Epithelial cell of esophagus (primary cell): ENCODE measurements around the gene LYAR.

ENCODE experiments used
- DNase-seq: peaks from one replicate; pipeline ENCODE4 v3.0.0; 2010; ENCODE audit warnings: low read depth
- H3K4me3 ChIP-seq: 2 replicates; pipeline ENCODE4 v1.5.1; 2011; ENCODE audit warnings: mild to moderate bottlenecking, low read length, control low read depth
- TF ChIP-seq, protein P1 (sequence below): IDR thresholded peaks from 2 replicates; pipeline ENCODE4 v1.5.1; 2011; ENCODE audit warnings: low read depth, mild to moderate bottlenecking, low read length, control low read depth, inconsistent platforms; ENCODE audit not compliant: insufficient read depth; ENCODE audit errors: missing control alignments

LYAR gene

DNA sequence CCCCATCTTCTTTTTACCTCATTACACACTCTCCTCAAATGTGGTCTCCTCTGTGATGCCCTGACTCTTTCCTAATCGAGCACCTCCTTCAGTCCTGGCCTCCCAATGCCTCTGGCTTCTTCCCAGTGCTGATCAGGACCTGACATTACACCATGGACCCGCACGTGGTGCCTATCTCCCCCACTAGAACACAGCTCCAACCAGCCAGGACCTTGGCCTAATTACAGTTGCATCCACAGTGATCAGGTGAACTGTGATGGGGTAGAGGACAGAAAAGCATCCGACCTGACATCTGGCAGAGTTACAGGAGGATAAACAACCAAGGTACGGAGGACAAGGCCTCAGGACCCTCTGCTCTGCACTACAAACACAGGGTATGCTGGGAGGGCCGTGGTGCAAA, 12.4 kb downstream of the LYAR start:
- DNase-seq: no peak
- H3K4me3 ChIP-seq: no peak overlapping the region
- TF ChIP-seq, protein P1, sequence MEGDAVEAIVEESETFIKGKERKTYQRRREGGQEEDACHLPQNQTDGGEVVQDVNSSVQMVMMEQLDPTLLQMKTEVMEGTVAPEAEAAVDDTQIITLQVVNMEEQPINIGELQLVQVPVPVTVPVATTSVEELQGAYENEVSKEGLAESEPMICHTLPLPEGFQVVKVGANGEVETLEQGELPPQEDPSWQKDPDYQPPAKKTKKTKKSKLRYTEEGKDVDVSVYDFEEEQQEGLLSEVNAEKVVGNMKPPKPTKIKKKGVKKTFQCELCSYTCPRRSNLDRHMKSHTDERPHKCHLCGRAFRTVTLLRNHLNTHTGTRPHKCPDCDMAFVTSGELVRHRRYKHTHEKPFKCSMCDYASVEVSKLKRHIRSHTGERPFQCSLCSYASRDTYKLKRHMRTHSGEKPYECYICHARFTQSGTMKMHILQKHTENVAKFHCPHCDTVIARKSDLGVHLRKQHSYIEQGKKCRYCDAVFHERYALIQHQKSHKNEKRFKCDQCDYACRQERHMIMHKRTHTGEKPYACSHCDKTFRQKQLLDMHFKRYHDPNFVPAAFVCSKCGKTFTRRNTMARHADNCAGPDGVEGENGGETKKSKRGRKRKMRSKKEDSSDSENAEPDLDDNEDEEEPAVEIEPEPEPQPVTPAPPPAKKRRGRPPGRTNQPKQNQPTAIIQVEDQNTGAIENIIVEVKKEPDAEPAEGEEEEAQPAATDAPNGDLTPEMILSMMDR: no peak

GRCh38 chr4:4274226-4274625, 15.7 kb downstream of the LYAR start:
- TF ChIP-seq, protein P1: no peak
- no peak for DNase-seq
- H3K4me3 ChIP-seq: no peak overlapping the region

GRCh38 chr4:4271912-4272311, 18.0 kb downstream of the LYAR start:
- TF ChIP-seq, protein P1: no peak
- no peak overlapping the region for H3K4me3 ChIP-seq
- DNase-seq: no peak

DNA sequence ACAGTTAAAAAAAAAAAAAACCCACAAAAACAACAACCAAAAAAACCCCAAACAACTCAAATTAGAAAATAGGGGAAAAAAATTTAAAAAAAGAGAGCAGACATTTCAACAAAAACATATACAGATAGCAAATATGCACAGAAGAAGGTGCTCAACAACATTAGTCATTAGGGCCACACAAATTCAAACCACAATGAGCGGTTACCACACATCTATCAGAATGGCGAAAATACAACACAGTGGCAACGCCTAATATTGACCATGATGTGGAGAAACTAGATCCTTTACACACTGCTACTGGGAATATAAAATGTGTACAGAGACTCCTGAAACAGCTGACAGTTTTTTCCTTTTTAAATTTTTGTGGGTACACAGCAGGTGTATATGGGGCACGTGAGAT, 19.4 kb downstream of the LYAR start:
- TF ChIP-seq, protein P1: no peak
- DNase-seq: peak; percentile 73
- H3K4me3 ChIP-seq: no peak overlapping the region

DNA sequence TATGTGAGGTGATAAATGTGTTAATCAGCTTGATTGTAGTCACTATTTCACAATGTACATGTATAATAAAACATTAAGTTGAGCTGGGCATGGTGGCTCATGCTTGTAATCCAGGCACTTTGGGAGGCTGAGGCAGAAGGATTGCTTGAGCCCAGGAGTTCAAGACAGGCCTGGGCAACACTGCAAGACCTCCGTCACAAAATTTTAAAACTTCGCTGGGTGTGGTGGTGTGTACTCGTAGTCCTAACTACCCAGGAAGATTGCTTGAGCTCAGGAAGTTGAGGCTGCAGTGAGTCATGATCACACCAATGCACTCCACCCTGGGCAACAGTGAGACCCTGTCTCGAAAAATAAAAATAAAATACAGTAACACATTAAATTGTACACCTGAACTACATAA, 20.1 kb downstream of the LYAR start:
- TF ChIP-seq, protein P1: no peak
- peak; percentile 86 for DNase-seq
- H3K4me3 ChIP-seq: no peak overlapping the region

GRCh38 chr4:4269331-4269731, 20.6 kb downstream of the LYAR start:
- H3K4me3 ChIP-seq: no peak overlapping the region
- no peak for DNase-seq
- TF ChIP-seq, protein P1: no peak

GRCh38 chr4:4268776-4269175, 21.2 kb downstream of the LYAR start:
- TF ChIP-seq, protein P1: no peak
- DNase-seq: no peak
- no peak overlapping the region for H3K4me3 ChIP-seq
